ENCODE results near the gene RBM17.
"Not testable (repeated sequence)": the region's sequence is repeated elsewhere in the genome, so short reads cannot be mapped to it uniquely, and the experiment has no call there.

Gene RBM17

GRCh38 chr10:6058682-6059475 lies 30.0 kb upstream of the RBM17 start:
- DNase-seq (ENCODE audit: low spot score): no peak
- no peak for TF ChIP-seq CTCF (IDR thresholded peaks at IDR 0.05; ENCODE audit: extremely low read depth, missing control alignments)

GRCh38 chr10:6059506-6059905 lies 29.3 kb upstream of the RBM17 start:
- TF ChIP-seq CTCF (IDR thresholded peaks at IDR 0.05; ENCODE audit: extremely low read depth, missing control alignments): no peak
- no peak for DNase-seq (ENCODE audit: low spot score)

GRCh38 chr10:6061056-6061455 lies 27.8 kb upstream of the RBM17 start:
- no peak for DNase-seq (ENCODE audit: low spot score)
- no peak for TF ChIP-seq CTCF (IDR thresholded peaks at IDR 0.05; ENCODE audit: extremely low read depth, missing control alignments)

GRCh38 chr10:6062101-6062771 lies 26.6 kb upstream of the RBM17 start, which contains the start of gene IL2RA:
Gene IL2RA (minus strand): TSS chr10:6062367. CDS start chr10:6062151, 216 bp downstream.
- no peak for TF ChIP-seq CTCF (IDR thresholded peaks at IDR 0.05; ENCODE audit: extremely low read depth, missing control alignments)
- no peak for DNase-seq (ENCODE audit: low spot score)

- DNase-seq (ENCODE audit: low spot score): no peak
- no peak for TF ChIP-seq CTCF (IDR thresholded peaks at IDR 0.05; ENCODE audit: extremely low read depth, missing control alignments)
Observed at GRCh38 chr10:6064119-6064518, 24.7 kb upstream of the RBM17 start.

GRCh38 chr10:6064726-6065125 lies 24.1 kb upstream of the RBM17 start:
- not testable (repeated sequence) for DNase-seq (ENCODE audit: low spot score)

GRCh38 chr10:6065406-6065805 lies 23.4 kb upstream of the RBM17 start:
- DNase-seq (ENCODE audit: low spot score): no peak
- no peak for TF ChIP-seq CTCF (IDR thresholded peaks at IDR 0.05; ENCODE audit: extremely low read depth, missing control alignments)
